HepG2 (cell line): ENCODE measurements around the gene CYP4F12. TPM values are rescaled to one million over a fixed set of nuclear protein-coding genes. Genes with fewer than 3 reads are reported as not detected.

Experiments
- ATAC-seq: fragments of 200-7000 bp; cut with Tn5 transposase; 3 replicates; pipeline ENCODE4 v1.9.1; 2020; ENCODE audit warnings: mild to moderate bottlenecking, moderate library complexity
- BruUV-seq: library from RNA; stranded (reverse); fragments of 400-500 nt; replicated peaks from 2 replicates; lab custom pipeline; 2021; lab: Mats Ljungman, UMichigan
- CTCF ChIA-PET: fragments of 300-600 bp; formaldehyde crosslinking; extraction: SDS; loops from one replicate; lab custom pipeline; 2021; ENCODE audit warnings: low total read pairs, inconsistent platforms, low intra/inter-chr PET ratio; lab: Yijun Ruan, JAX
- POLR2A ChIA-PET: fragments of 350-600 bp; sonication (Branson Sonifier 250); formaldehyde crosslinking; loops from one replicate; lab custom pipeline; 2020; ENCODE audit warnings: antibody characterized with exemption, inconsistent platforms; lab: Yijun Ruan, JAX
- DNase-seq: peaks from one replicate; pipeline ENCODE4 v3.0.0-alpha.2; 2015; ENCODE audit warnings: low spot score
- FAIRE-seq: peaks from 3 replicates; lab custom pipeline; 2011; peaks lifted over from hg19 to GRCh38; lab: Jason Lieb, UNC
- H2AFZ ChIP-seq: one replicate; pipeline ENCODE4 v1.6.1; 2011; ENCODE audit warnings: low read length, inconsistent platforms
- H3K27ac ChIP-seq: fragments of 300-600 bp; 3 replicates; pipeline ENCODE4 v1.8.0; 2011; ENCODE audit warnings: mixed run types, mild to moderate bottlenecking, mixed read lengths, low read length, inconsistent platforms; ENCODE audit not compliant: insufficient read depth; ENCODE audit errors: extremely low read length
- H3K27me3 ChIP-seq, 2 experiments: fragments of 200-600 bp in 1 of 2; 2 replicates in 1 of 2; 3 replicates in 1 of 2; pipeline versions ENCODE4 v1.6.0 to v1.8.0; 2011; ENCODE audit warnings: low read length in 2 of 2, mild to moderate bottlenecking in 2 of 2, moderate library complexity in 2 of 2, inconsistent platforms in 1 of 2; ENCODE audit not compliant: insufficient read depth in 2 of 2, control insufficient read depth in 1 of 2
- H3K36me3 ChIP-seq, 2 experiments: fragments of 200-600 bp in 1 of 2; replicated peaks in 1 of 2; 2 replicates in 1 of 2; 3 replicates in 1 of 2; pipeline versions ENCODE4 v1.5.1 to v1.8.0; 2011; ENCODE audit warnings: low read length in 2 of 2, inconsistent platforms in 1 of 2; ENCODE audit not compliant: insufficient read depth in 2 of 2, control insufficient read depth in 1 of 2
- H3K4me1 ChIP-seq: 2 replicates; pipeline ENCODE4 v1.5.1; 2012; ENCODE audit warnings: low read length, inconsistent platforms; ENCODE audit not compliant: insufficient read depth
- H3K4me2 ChIP-seq: 2 replicates; pipeline ENCODE4 v1.6.0; 2011; ENCODE audit warnings: low read depth, low read length, inconsistent platforms
- H3K4me3 ChIP-seq, 3 experiments: fragments of 200-600 bp in 1 of 3; sonication (generic), shearing (Covaris generic) in 1 of 3; replicated peaks in 1 of 3; 2 replicates each; pipeline ENCODE4 v1.5.1; 2011 to 2016; ENCODE audit warnings: low read length in 3 of 3, inconsistent platforms in 2 of 3, low read depth in 2 of 3, mild to moderate bottlenecking in 2 of 3, control low read depth in 1 of 3, mixed read lengths in 1 of 3; ENCODE audit not compliant: insufficient read depth in 1 of 3
- H3K79me2 ChIP-seq: one replicate; pipeline ENCODE4 v1.6.1; 2011; ENCODE audit warnings: low read length, inconsistent platforms; ENCODE audit not compliant: insufficient read depth
- H3K9ac ChIP-seq: 2 replicates; pipeline ENCODE4 v1.6.0; 2011; ENCODE audit warnings: mild to moderate bottlenecking, low read depth, low read length, inconsistent platforms; ENCODE audit not compliant: insufficient read depth
- H3K9me3 ChIP-seq: 2 replicates; pipeline ENCODE4 v1.5.1; 2012; ENCODE audit warnings: mild to moderate bottlenecking, low read length
- H4K20me1 ChIP-seq: 2 replicates; pipeline ENCODE4 v1.6.0; 2011; ENCODE audit warnings: inconsistent platforms, mild to moderate bottlenecking, low read length, moderate library complexity; ENCODE audit not compliant: insufficient read depth
- EP300 ChIP-seq, 3 experiments: sonication (generic) in 1 of 3; formaldehyde crosslinking in 1 of 3; IDR thresholded peaks; 2 replicates each; pipeline versions ENCODE4 v1.5.1 to v1.6.1; 2011 to 2020; ENCODE audit warnings: low read depth in 2 of 3, low read length in 2 of 3, borderline replicate concordance in 1 of 3, improper control_type of control experiment in 1 of 3, mild to moderate bottlenecking in 1 of 3, missing genetic modification reagents in 1 of 3, moderate library complexity in 1 of 3
- MAFK ChIP-seq, 2 experiments: IDR thresholded peaks in 1 of 2; conservative IDR thresholded peaks in 1 of 2; 2 replicates each; pipeline ENCODE4 v1.6.1; 2011; ENCODE audit warnings: improper control_type of control experiment in 2 of 2, low read length in 2 of 2
- MIER3 ChIP-seq: IDR thresholded peaks from 2 replicates; pipeline ENCODE4 v1.6.1; 2016; ENCODE audit warnings: missing compliant biosample characterization, borderline replicate concordance
- PITX1 ChIP-seq: sonication (generic); formaldehyde crosslinking; IDR thresholded peaks from 2 replicates; pipeline ENCODE4 v1.5.1; 2020; ENCODE audit warnings: mild to moderate bottlenecking, missing genetic modification reagents
- POLR2A ChIP-seq, 2 experiments: IDR thresholded peaks; 2 replicates each; pipeline ENCODE4 v1.6.1; 2011; ENCODE audit warnings: low read depth in 2 of 2, low read length in 2 of 2, mild to moderate bottlenecking in 1 of 2, moderate library complexity in 1 of 2; ENCODE audit not compliant: insufficient read depth in 1 of 2
- TCF7L2 ChIP-seq: IDR thresholded peaks from 2 replicates; pipeline ENCODE4 v1.6.1; 2011; ENCODE audit warnings: mild to moderate bottlenecking, low read depth, low read length, moderate library complexity
- WIZ ChIP-seq: sonication (generic); formaldehyde crosslinking; IDR thresholded peaks from 2 replicates; pipeline ENCODE4 v1.5.1; 2020; ENCODE audit warnings: mild to moderate bottlenecking, missing genetic modification reagents
- ZBTB20 ChIP-seq: sonication (generic); formaldehyde crosslinking; IDR thresholded peaks from 2 replicates; pipeline ENCODE4 v1.8.1; 2023; ENCODE audit warnings: missing genetic modification reagents, low read depth, mild to moderate bottlenecking, borderline replicate concordance
- ZBTB21 ChIP-seq: sonication (generic); formaldehyde crosslinking; IDR thresholded peaks from 2 replicates; pipeline ENCODE4 v1.4.0; 2020; ENCODE audit warnings: missing genetic modification reagents
- ZKSCAN1 ChIP-seq: fragments of 150-350 bp; IDR thresholded peaks from 2 replicates; pipeline ENCODE4 v1.6.1; 2014; ENCODE audit warnings: low read length
- ZNF232 ChIP-seq: sonication (generic); formaldehyde crosslinking; IDR thresholded peaks from 2 replicates; pipeline ENCODE4 v1.4.0; 2020; ENCODE audit warnings: missing genetic modification reagents, borderline replicate concordance
- ZNF644 ChIP-seq: IDR thresholded peaks from 2 replicates; pipeline ENCODE4 v1.6.1; 2016; ENCODE audit warnings: low read depth
- WGBS: methylation state at CpG from one replicate; pipeline ENCODE4 v1.1.6; 2017; ENCODE audit warnings: low lambda C conversion rate; 5-methylcytosine and 5-hydroxymethylcytosine counted together
- in situ Hi-C: cut with HindIII; loops from 2 replicates; pipeline ENCODE4 v1.10.0; 2017; ENCODE audit warnings: low pct_unique_long_range_greater_than_20kb; ENCODE audit not compliant: extremely low pct_ligation_motif_present
- intact Hi-C: fragments of 100-400 bp; cut with micrococcal nuclease; formaldehyde crosslinking; loops from one replicate; pipeline ENCODE4 v1.10.0; 2022; ENCODE audit not compliant: unreplicated experiment
- polyA plus RNA-seq, 8 experiments: library from polyadenylated mRNA; depleted of rRNA in 3 of 8; stranded (reverse) in 7 of 8; unstranded in 1 of 8; fragments of >200 nt; fragmentation: Illumina TruSeq in 4 of 8; extraction: Trizol in 4 of 8; gene quantifications; 2 replicates each; pipeline versions ENCODE4 v1.2.1 to v1.2.3, GENCODE V29; 2011 to 2016; ENCODE audit warnings: low read depth in 4 of 8, missing spikeins in 1 of 8, mixed read lengths in 1 of 8; ENCODE audit not compliant: insufficient read depth in 1 of 8
- total RNA-seq, 5 experiments: library from RNA; depleted of rRNA; stranded (reverse); fragments of >200 nt; fragmentation: Illumina TruSeq; extraction: Trizol; gene quantifications; 2 replicates each; pipeline ENCODE4 v1.2.3, GENCODE V29; 2016; ENCODE audit warnings: low read depth in 1 of 5
- TF ChIP-seq, protein P1 (sequence below): sonication (generic); formaldehyde crosslinking; IDR thresholded peaks from 2 replicates; pipeline ENCODE4 v1.8.1; 2022; ENCODE audit warnings: low read depth, mild to moderate bottlenecking, missing genetic modification reagents
- TF ChIP-seq, protein P2 (sequence below): sonication (generic); formaldehyde crosslinking; IDR thresholded peaks from 2 replicates; pipeline ENCODE4 v1.8.0; 2022; ENCODE audit warnings: mild to moderate bottlenecking, missing genetic modification reagents, moderate library complexity
- TF ChIP-seq, protein P3 (sequence below): sonication (generic); formaldehyde crosslinking; IDR thresholded peaks from 2 replicates; pipeline ENCODE4 v1.4.0; 2020; ENCODE audit warnings: missing genetic modification reagents, borderline replicate concordance

CYP4F12 gene
- total and polyA plus RNA-seq, 2 of the 13 experiments (the other 11 are each of a cell fraction or from before 2014, with no cell fraction given) = 29.9 to 30.8 TPM

DNA sequence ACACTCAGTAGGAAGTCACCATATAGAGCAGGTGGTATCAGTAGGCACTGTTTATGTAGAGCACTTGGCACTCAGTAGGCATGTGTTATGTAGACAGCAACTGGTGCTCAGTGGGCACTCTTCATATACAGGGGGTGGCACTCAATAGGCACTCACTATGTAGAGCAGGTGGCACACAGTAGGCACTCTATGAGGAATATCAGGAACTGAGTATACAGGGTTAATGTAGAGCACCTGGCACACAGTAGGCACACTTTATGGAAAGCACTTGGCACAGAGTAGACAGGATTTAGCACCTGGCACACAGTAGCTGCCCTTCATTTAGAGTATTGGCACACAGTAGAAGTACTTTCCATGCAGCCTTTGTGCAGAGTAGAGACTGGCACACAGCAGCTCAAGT, 33.3 kb upstream of the CYP4F12 start:
- CTCF ChIA-PET = no interaction called here
- no peak for FAIRE-seq
- in situ Hi-C loops = loop anchor here (25.0 kb wide), 1 partner anchor 523 kb away; the partner anchor contains the start of gene CIB3

DNA sequence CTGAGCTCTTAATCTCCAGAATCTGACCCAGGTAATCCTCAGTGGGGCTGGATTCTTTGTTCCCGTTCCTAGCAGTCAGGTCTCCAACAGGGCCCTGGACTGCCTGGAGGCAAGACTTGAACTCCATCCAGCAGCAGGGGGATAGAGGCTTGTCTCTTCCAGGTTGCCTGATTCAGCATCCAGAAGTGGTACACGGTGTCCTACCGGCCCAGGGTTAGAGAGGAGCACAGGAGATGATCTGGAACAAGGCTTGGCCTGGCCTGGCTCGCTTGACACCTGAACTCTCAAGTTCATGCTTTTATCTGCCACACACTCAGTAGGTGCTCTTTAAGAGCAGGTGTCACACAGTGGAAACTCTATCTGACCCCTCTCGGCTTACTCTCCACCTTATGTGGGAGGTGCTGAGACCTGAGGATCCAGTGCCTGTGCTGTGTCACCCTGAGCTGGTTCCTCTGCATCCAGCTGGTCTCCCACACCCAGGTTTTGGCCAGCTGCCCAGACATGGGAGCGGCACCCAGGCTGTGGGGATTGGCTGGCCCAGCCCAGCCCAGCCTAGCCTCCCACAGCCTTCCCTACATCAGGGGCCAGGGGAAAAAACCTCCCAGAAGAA, 32.5 kb upstream of the CYP4F12 start, which contains the start of gene CYP4F3:
Gene CYP4F3 (plus strand): TSS at position 604 of the 610 bp plus-strand sequence. CDS start 519 bp downstream, outside the sequence.
- Histone ChIP-seq H3K9me3 (no peaks in the 10 kb centered on the region), H3K9ac (peak within 1 kb of the TSS; percentile 67), H3K79me2 (peaks cover 24% of the 10 kb centered on the region), H4K20me1 (no peaks in the 10 kb centered on the region), H3K4me2 (peak within 1 kb of the TSS; percentile 96), H3K27me3 (no peaks in the 10 kb centered on the region), H2AFZ (no peak within 1 kb of the TSS), H3K4me3 (peak within 1 kb of the TSS; percentile 57 to 80 (median 61)), H3K4me1 (peaks cover 76% of the 10 kb centered on the region), H3K36me3 (no peaks in the 10 kb centered on the region), H3K27ac (peak within 1 kb of the TSS; percentile 90)
- ChIA-PET CTCF (no interaction called here), POLR2A (interaction anchor here (0.9 to 4.5 kb wide), 8 partner anchors 16 to 294 kb away, joined by 3 to 68 read pairs (median 6); partner anchors contain the start of genes CYP4F11 and CYP4F12)
- 0% methylated on average over 5 of the region's 6 CpGs for WGBS
- intact Hi-C loops (loop anchor here (2.0 kb wide), 1 partner anchor 32 kb away; the partner anchor contains the start of gene CYP4F12), in situ Hi-C loops (loop anchor here (25.0 kb wide), 1 partner anchor 522 kb away; the partner anchor contains the start of gene CIB3)
- BruUV-seq = no TSS peak
- ATAC-seq = peak; percentile 81
- peak; percentile 81 for DNase-seq
- FAIRE-seq = peak; percentile 86
- TF ChIP-seq, protein P1, sequence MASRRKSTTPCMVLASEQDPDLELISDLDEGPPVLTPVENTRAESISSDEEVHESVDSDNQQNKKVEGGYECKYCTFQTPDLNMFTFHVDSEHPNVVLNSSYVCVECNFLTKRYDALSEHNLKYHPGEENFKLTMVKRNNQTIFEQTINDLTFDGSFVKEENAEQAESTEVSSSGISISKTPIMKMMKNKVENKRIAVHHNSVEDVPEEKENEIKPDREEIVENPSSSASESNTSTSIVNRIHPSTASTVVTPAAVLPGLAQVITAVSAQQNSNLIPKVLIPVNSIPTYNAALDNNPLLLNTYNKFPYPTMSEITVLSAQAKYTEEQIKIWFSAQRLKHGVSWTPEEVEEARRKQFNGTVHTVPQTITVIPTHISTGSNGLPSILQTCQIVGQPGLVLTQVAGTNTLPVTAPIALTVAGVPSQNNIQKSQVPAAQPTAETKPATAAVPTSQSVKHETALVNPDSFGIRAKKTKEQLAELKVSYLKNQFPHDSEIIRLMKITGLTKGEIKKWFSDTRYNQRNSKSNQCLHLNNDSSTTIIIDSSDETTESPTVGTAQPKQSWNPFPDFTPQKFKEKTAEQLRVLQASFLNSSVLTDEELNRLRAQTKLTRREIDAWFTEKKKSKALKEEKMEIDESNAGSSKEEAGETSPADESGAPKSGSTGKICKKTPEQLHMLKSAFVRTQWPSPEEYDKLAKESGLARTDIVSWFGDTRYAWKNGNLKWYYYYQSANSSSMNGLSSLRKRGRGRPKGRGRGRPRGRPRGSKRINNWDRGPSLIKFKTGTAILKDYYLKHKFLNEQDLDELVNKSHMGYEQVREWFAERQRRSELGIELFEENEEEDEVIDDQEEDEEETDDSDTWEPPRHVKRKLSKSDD (CRISPR knock-in tag) = no peak
- TF ChIP-seq ZNF644 (no peak; the same call in 1 of the 2 replicates), TCF7L2 (no peak), ZBTB20 (CRISPR knock-in tag) (no peak), MAFK (conservative IDR thresholded peaks at IDR 0.05 in 1 of 2, IDR thresholded peaks at IDR 0.05 in 1 of 2; ENCODE audit: low read length in 2 of 2) (peak in 1 of 2 experiments; percentile 11; a peak in 1 of 4 replicates), EP300 (IDR thresholded peaks at IDR 0.05; ENCODE audit: low read depth in 2 of 2, low read length in 2 of 2) (peak in 1 of 2 experiments; percentile 46; a peak in 2 of 4 replicates), EP300 (CRISPR knock-in tag; IDR thresholded peaks at IDR 0.05; ENCODE audit: borderline replicate concordance) (no peak)
- TF ChIP-seq, protein P2, sequence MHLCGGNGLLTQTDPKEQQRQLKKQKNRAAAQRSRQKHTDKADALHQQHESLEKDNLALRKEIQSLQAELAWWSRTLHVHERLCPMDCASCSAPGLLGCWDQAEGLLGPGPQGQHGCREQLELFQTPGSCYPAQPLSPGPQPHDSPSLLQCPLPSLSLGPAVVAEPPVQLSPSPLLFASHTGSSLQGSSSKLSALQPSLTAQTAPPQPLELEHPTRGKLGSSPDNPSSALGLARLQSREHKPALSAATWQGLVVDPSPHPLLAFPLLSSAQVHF = no peak
- TF ChIP-seq, protein P3, sequence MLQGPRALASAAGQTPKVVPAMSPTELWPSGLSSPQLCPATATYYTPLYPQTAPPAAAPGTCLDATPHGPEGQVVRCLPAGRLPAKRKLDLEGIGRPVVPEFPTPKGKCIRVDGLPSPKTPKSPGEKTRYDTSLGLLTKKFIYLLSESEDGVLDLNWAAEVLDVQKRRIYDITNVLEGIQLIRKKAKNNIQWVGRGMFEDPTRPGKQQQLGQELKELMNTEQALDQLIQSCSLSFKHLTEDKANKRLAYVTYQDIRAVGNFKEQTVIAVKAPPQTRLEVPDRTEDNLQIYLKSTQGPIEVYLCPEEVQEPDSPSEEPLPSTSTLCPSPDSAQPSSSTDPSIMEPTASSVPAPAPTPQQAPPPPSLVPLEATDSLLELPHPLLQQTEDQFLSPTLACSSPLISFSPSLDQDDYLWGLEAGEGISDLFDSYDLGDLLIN (CRISPR knock-in tag) = 0 out of 2 replicates have a peak, but pooled peaks have one; percentile 29

More for the DNA sequence above, 33.3 kb upstream of the CYP4F12 start:
- peaks cover 76% of the 10 kb centered on the region for H3K4me1 ChIP-seq
- no peak for TF ChIP-seq MIER3
- TF ChIP-seq ZNF232 (CRISPR knock-in tag) = no peak
- no peak for TF ChIP-seq WIZ (CRISPR knock-in tag)
- no peak for TF ChIP-seq PITX1
- peak; percentile 79 for TF ChIP-seq ZKSCAN1
- no peak for TF ChIP-seq POLR2A (IDR thresholded peaks at IDR 0.05; ENCODE audit: insufficient read depth in 1 of 2, low read depth in 2 of 2, low read length in 2 of 2)
- no peak for TF ChIP-seq ZBTB21 (CRISPR knock-in tag)
- TF ChIP-seq, all 625 proteins: peak for 1
- ATAC-seq (no peak), DNase-seq (no peak)
- no TSS peak for BruUV-seq
- Histone ChIP-seq H3K9ac (no peak overlapping the region), H3K79me2 (peaks cover 17% of the 10 kb centered on the region), H2AFZ (no peak overlapping the region), H3K36me3 (no peaks in the 10 kb centered on the region), H3K4me3 (0 out of 6 replicates have a peak overlapping the region, but pooled peaks of 1 of the 3 experiments have one; percentile 80), H3K4me2 (peak overlapping the region; percentile 96; the same call in 1 of the 2 replicates), H3K27me3 (no peaks in the 10 kb centered on the region), H4K20me1 (no peaks in the 10 kb centered on the region), H3K27ac (peak overlapping the region; percentile 90), H3K9me3 (no peaks in the 10 kb centered on the region)
- intact Hi-C loops = loop anchor here (10.0 kb wide), 1 partner anchor 545 kb away; the partner anchor contains the start of gene FAM32A
- POLR2A ChIA-PET = interaction anchor here (2.1 to 4.5 kb wide), 2 partner anchors 33 to 63 kb away, joined by 11 to 68 read pairs; partner anchors contain the start of gene CYP4F12
